BJ (cell line): ENCODE results near the gene MATK. TPM values are rescaled to one million over a fixed set of nuclear protein-coding genes. Genes with fewer than 3 reads are reported as not detected.

Source experiments
- CTCF ChIA-PET: fragments of 350-600 bp; formaldehyde crosslinking; extraction: SDS; loops from one replicate; lab custom pipeline; 2021; ENCODE audit warnings: antibody characterized with exemption, inconsistent platforms; lab: Yijun Ruan, JAX
- POLR2A ChIA-PET: fragments of 300-600 bp; sonication (Branson Sonifier 250); formaldehyde crosslinking; extraction: SDS; loops from one replicate; lab custom pipeline; 2021; ENCODE audit warnings: antibody characterized with exemption; lab: Charles Lee
- DNase-seq: peaks from one replicate; pipeline ENCODE4 v3.0.0-alpha.2; 2011; ENCODE audit warnings: low read depth
- H3K27me3 ChIP-seq: 2 replicates; pipeline ENCODE4 v1.6.0; 2011; ENCODE audit warnings: low read length; ENCODE audit not compliant: control insufficient read depth, insufficient read depth
- H3K36me3 ChIP-seq: 2 replicates; pipeline ENCODE4 v1.5.1; 2011; ENCODE audit warnings: low read length; ENCODE audit not compliant: control insufficient read depth, insufficient read depth
- H3K4me3 ChIP-seq: 2 replicates; pipeline ENCODE4 v1.5.1; 2011; ENCODE audit warnings: low read depth, mild to moderate bottlenecking, control low read depth, low read length
- CTCF ChIP-seq: IDR thresholded peaks from 2 replicates; pipeline ENCODE4 v1.5.1; 2011; ENCODE audit warnings: low read depth, mild to moderate bottlenecking, control low read depth, inconsistent platforms, low read length, moderate library complexity; ENCODE audit not compliant: insufficient read depth
- polyA plus RNA-seq: library from polyadenylated mRNA; depleted of rRNA; stranded (reverse); fragments of >200 nt; gene quantifications from 2 replicates; pipeline ENCODE4 v1.2.3, GENCODE V29; 2011

MATK gene
- polyA plus RNA-seq, 1 experiment, result not detected

- DNase-seq, result no peak
- CTCF ChIA-PET, result no interaction called here
- H3K4me3 ChIP-seq, result no peak overlapping the region
- POLR2A ChIA-PET, result no interaction called here
- no peaks in the 10 kb centered on the region for H3K36me3 ChIP-seq
- H3K27me3 ChIP-seq, result no peaks in the 10 kb centered on the region
- no peak for TF ChIP-seq CTCF
Observed at GRCh38 chr19:3825286-3825956, 39.2 kb upstream of the MATK start.

- Histone ChIP-seq H3K4me3 (no peak overlapping the region), H3K27me3 (no peaks in the 10 kb centered on the region), H3K36me3 (no peaks in the 10 kb centered on the region)
- TF ChIP-seq CTCF, result no peak
- ChIA-PET CTCF (interaction anchor here (1.9 to 3.1 kb wide), 4 partner anchors 8 to 61 kb away, joined by 8 to 23 read pairs (median 22); partner anchors contain the start of gene MRPL54), POLR2A (no interaction called here)
- DNase-seq, result no peak
Observed at GRCh38 chr19:3823350-3823713, 37.2 kb upstream of the MATK start.

GRCh38 chr19:3822683-3823349 lies 36.6 kb upstream of the MATK start:
- no peaks in the 10 kb centered on the region for H3K36me3 ChIP-seq
- no peak for DNase-seq
- no peaks in the 10 kb centered on the region for H3K27me3 ChIP-seq
- ChIA-PET CTCF (interaction anchor here (0.6 to 3.1 kb wide), 16 partner anchors 8 to 465 kb away, joined by 3 to 23 read pairs (median 4); partner anchors contain the start of gene MRPL54), POLR2A (no interaction called here)
- no peak overlapping the region for H3K4me3 ChIP-seq
- TF ChIP-seq CTCF, result no peak

GRCh38 chr19:3821857-3822364 lies 35.7 kb upstream of the MATK start:
- no peaks in the 10 kb centered on the region for H3K27me3 ChIP-seq
- CTCF ChIA-PET, result interaction anchor here (0.6 to 3.1 kb wide), 28 partner anchors 9 to 474 kb away, joined by 3 to 23 read pairs (median 4); partner anchors contain the start of gene MRPL54
- peak; percentile 96 for TF ChIP-seq CTCF
- H3K4me3 ChIP-seq, result no peak overlapping the region
- POLR2A ChIA-PET, result interaction anchor here (0.5 kb wide), 1 partner anchor 68 kb away, joined by 3 read pairs; no protein-coding TSS in a partner anchor
- no peaks in the 10 kb centered on the region for H3K36me3 ChIP-seq
- no peak for DNase-seq

GRCh38 chr19:3821156-3821555 lies 35.0 kb upstream of the MATK start:
- DNase-seq, result no peak
- TF ChIP-seq CTCF, result no peak
- H3K4me3 ChIP-seq, result no peak overlapping the region
- POLR2A ChIA-PET, result no interaction called here
- no peaks in the 10 kb centered on the region for H3K36me3 ChIP-seq
- H3K27me3 ChIP-seq, result no peaks in the 10 kb centered on the region
- CTCF ChIA-PET, result interaction anchor here (1.1 to 3.1 kb wide), 7 partner anchors 9 to 69 kb away, joined by 3 to 23 read pairs (median 14); no protein-coding TSS in a partner anchor
